Neural crest cell (in vitro differentiated cells): Measurements from ENCODE around the gene GFPT2. TPM values are rescaled to one million over a fixed set of nuclear protein-coding genes. Genes with fewer than 3 reads are reported as not detected.
A peak's percentile ranks its signal among the peaks of the same experiment; 100 is the strongest.

ENCODE experiments used
- DNase-seq: peaks from one replicate; pipeline ENCODE4 v3.0.0; 2021; ENCODE audit warnings: low read depth, mixed read lengths, low spot score
- H3K27ac Mint-ChIP-seq: one replicate; pipeline ENCODE4 v1.8.0; 2021; ENCODE audit warnings: mild to moderate bottlenecking, mixed read lengths; ENCODE audit not compliant: unreplicated experiment
- H3K27me3 Mint-ChIP-seq: 2 replicates; pipeline ENCODE4 v1.8.0; 2021; ENCODE audit warnings: low read depth, mild to moderate bottlenecking, mixed read lengths
- H3K36me3 Mint-ChIP-seq: 2 replicates; pipeline ENCODE4 v1.8.0; 2021; ENCODE audit warnings: low read depth, mild to moderate bottlenecking, mixed read lengths
- H3K4me1 Mint-ChIP-seq: 2 replicates; pipeline ENCODE4 v1.8.0; 2021; ENCODE audit warnings: mixed read lengths
- H3K4me3 Mint-ChIP-seq: one replicate; pipeline ENCODE4 v1.8.0; 2021; ENCODE audit warnings: mild to moderate bottlenecking, mixed read lengths
- H3K9me3 Mint-ChIP-seq: 2 replicates; pipeline ENCODE4 v1.8.0; 2021; ENCODE audit warnings: mixed read lengths
- CTCF ChIP-seq: fragments of 200-600 bp; sonication (generic); conservative IDR thresholded peaks from 2 replicates; pipeline ENCODE4 v1.5.0; 2021; ENCODE audit warnings: antibody characterized with exemption, mild to moderate bottlenecking
- total RNA-seq: library from RNA; stranded (reverse); gene quantifications from 2 replicates; pipeline ENCODE4 v1.2.1, GENCODE V29; 2021

GFPT2 gene
- total RNA-seq, 1 donor from 2014 or later, result 12.5 TPM

DNA sequence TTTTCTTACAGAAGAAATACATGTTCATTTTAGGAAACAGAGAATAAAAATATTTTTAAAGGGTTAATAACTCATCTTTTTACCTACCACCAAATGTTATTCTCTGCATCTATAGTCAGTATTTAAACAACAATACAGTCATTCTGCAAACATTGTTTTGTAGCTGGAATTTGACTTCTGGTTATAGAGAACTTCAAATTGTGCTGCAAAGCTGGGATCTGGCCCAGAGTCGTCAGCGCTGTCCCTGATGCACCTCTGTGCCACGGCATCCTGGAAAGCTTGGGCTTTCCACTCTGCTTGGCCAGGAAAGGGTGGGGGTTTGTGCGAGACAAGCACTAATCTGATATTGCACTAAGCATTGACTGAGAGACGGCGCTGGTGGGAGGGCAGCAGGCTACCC lies 5.0 kb upstream of the GFPT2 start:
- no peak for DNase-seq
- no peak for TF ChIP-seq CTCF
- Mint-ChIP-seq H3K4me3 (no peak overlapping the region), H3K36me3 (no peaks in the 10 kb centered on the region), H3K27ac (no peak overlapping the region), H3K27me3 (peaks cover 31% of the 10 kb centered on the region), H3K9me3 (no peaks in the 10 kb centered on the region), H3K4me1 (peaks cover 6% of the 10 kb centered on the region)

GRCh38 chr5:180354966-180355365 lies 1.8 kb upstream of the GFPT2 start:
- Mint-ChIP-seq H3K4me3 (peak overlapping the region; percentile 86), H3K36me3 (no peaks in the 10 kb centered on the region), H3K27me3 (peaks cover 50% of the 10 kb centered on the region), H3K9me3 (no peaks in the 10 kb centered on the region), H3K4me1 (peaks cover 24% of the 10 kb centered on the region), H3K27ac (no peak overlapping the region)
- TF ChIP-seq CTCF, result no peak
- DNase-seq, result no peak

- peaks cover 50% of the 10 kb centered on the region for H3K27me3 Mint-ChIP-seq
- H3K27ac Mint-ChIP-seq, result no peak overlapping the region
These were observed 880 bp upstream of the GFPT2 start for GRCh38 chr5:180353980-180354452.

GRCh38 chr5:180352116-180353047 lies 754 bp downstream of the GFPT2 start:
- peaks cover 25% of the 10 kb centered on the region for H3K4me1 Mint-ChIP-seq
- no peaks in the 10 kb centered on the region for H3K9me3 Mint-ChIP-seq
- no peaks in the 10 kb centered on the region for H3K36me3 Mint-ChIP-seq
- H3K27me3 Mint-ChIP-seq, result peaks cover 49% of the 10 kb centered on the region
- H3K4me3 Mint-ChIP-seq, result peak overlapping the region; percentile 93
- peak; percentile 35 for DNase-seq
- TF ChIP-seq CTCF, result no peak
- H3K27ac Mint-ChIP-seq, result no peak overlapping the region

More at GRCh38 chr5:180353980-180354452, 880 bp upstream of the GFPT2 start:
- Mint-ChIP-seq H3K36me3 (no peaks in the 10 kb centered on the region), H3K9me3 (no peaks in the 10 kb centered on the region), H3K4me1 (peaks cover 24% of the 10 kb centered on the region), H3K4me3 (peak overlapping the region; percentile 86)
- no peak for DNase-seq
- no peak for TF ChIP-seq CTCF

DNA sequence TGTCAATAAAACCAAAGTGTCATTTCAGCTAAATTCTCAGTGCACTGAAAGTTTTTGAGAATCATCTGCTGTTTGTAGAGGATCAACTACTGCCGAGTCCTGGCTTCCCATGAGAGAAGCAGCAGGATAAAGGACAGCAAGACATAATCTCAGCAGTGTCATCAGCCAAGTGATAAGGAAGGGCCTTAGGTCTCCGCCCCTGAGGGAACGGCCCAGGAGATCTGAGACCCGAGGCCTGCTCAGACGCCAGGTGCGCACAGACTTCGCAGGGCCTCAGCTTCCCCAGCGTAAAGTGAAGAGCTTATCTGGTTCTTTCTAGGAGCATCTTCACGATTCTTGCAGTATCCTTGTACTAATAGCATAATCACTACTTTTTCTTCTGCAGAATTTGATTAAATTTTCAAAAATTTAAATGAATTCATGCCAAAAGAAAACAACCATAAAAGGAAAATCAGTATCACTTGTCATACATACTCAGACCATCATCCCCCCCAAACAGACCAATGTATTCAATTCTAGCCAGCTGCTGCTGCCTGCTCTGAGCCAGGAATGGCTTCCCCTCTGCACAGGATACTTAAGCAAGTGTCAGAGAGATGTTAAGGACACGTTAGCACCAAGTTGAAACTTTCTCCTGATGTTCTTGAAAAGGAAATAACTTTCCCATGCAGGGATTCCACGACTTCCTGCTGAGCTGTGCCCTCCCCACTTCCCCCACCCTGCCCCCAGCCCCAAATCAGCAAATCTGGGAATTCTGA lies 2.2 kb downstream of the GFPT2 start:
- H3K27ac Mint-ChIP-seq, result no peak overlapping the region
- peak overlapping the region; percentile 93 for H3K4me3 Mint-ChIP-seq
- no peaks in the 10 kb centered on the region for H3K9me3 Mint-ChIP-seq
- DNase-seq, result no peak
- H3K4me1 Mint-ChIP-seq, result peaks cover 27% of the 10 kb centered on the region
- no peaks in the 10 kb centered on the region for H3K36me3 Mint-ChIP-seq
- no peak for TF ChIP-seq CTCF
- peaks cover 37% of the 10 kb centered on the region for H3K27me3 Mint-ChIP-seq
